ENCODE measurements around the gene KMT2D. TPM values are rescaled to one million over a fixed set of nuclear protein-coding genes. Genes with fewer than 3 reads are reported as not detected.

KMT2D gene
- total and polyA plus RNA-seq, 2 donors (not counting 3 experiments of a cell fraction or from before 2014, with no cell fraction given): 15.1 to 120 TPM

DNA sequence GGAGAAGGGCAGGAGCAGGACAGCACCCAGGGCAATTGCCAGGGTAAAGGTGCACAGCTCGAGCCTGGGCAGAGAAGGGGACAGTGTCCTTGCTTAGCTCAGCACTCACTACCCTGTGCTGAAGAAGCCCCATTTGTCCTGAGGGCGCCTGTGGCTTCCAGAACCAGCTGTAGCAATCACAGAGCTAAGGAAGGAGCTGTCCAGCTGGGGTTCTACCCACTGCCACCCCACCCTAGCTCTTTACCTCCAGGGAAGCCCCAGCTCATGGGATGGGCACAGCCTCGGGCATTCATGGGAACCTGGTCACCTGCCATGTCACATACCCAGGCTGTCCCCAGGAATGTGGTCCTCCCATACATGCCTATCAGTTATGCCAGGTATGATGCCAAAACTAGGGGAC lies 44.2 kb upstream of the KMT2D start:
- no peak for FAIRE-seq
- Histone ChIP-seq H3K4me3 (replicated peaks in 1 of 3; ENCODE audit: insufficient read depth in 1 of 3, low read depth in 1 of 3, low read length in 3 of 3) (no peak overlapping the region), H3K4me2 (ENCODE audit: insufficient read depth, low read length) (no peak overlapping the region), H4K20me1 (replicated peaks; ENCODE audit: control insufficient read depth, extremely low read depth, insufficient read depth, low read length) (no peaks in the 10 kb centered on the region), H3K9me3 (replicated peaks; ENCODE audit: control insufficient read depth, insufficient read depth, low read length) (no peaks in the 10 kb centered on the region), H3K27me3 (ENCODE audit: control insufficient read depth in 2 of 2, insufficient read depth in 2 of 2, low read length in 2 of 2) (no peaks in the 10 kb centered on the region), H3K9me1 (replicated peaks; ENCODE audit: control insufficient read depth, extremely low read depth, insufficient read depth, low read length) (no peaks in the 10 kb centered on the region), H3K4me1 (ENCODE audit: control insufficient read depth, extremely low read depth, insufficient read depth, low read length) (peaks cover 38% of the 10 kb centered on the region), H3K27ac (ENCODE audit: insufficient read depth, low read depth, low read length) (no peak overlapping the region), H3K9ac (replicated peaks; ENCODE audit: extremely low read depth, insufficient read depth, low read length) (no peak overlapping the region), H3K36me3 (ENCODE audit: control insufficient read depth in 2 of 2, extremely low read depth in 1 of 2, insufficient read depth in 2 of 2, low read length in 2 of 2) (peaks cover 12 to 55% of the 10 kb centered on the region in 2 experiments), H3K79me2 (ENCODE audit: control insufficient read depth, insufficient read depth, low read length) (peaks cover 22% of the 10 kb centered on the region), H2AFZ (ENCODE audit: low read depth, low read length) (no peak overlapping the region)
- dilution Hi-C loops (cut with MboI; ENCODE audit: extremely low pct_ligation_motif_present, low sequenced_read_pairs): no loop called here
- CTCF ChIA-PET: interaction anchor here (0.7 to 10.7 kb wide), 9 partner anchors 10 to 130 kb away, joined by 3 to 188 read pairs (median 10); partner anchors contain the start of gene DHH
- intact Hi-C loops (cut with micrococcal nuclease): no loop called here
- no TSS peak for BruUV-seq (replicated peaks)
- no peak for DNase-seq (ENCODE audit: low read depth, low spot score)
- TF ChIP-seq POLR2AphosphoS5 (IDR thresholded peaks at IDR 0.05; ENCODE audit: insufficient read depth, low read depth, low read length) (no peak), POLR2A (IDR thresholded peaks at IDR 0.05; ENCODE audit: low read depth, low read length) (no peak), EZH2 (IDR thresholded peaks at IDR 0.05; ENCODE audit: borderline replicate concordance, low read depth, low read length, severe bottlenecking) (no peak), MYC (IDR thresholded peaks at IDR 0.05; ENCODE audit: low read depth, low read length) (no peak), JUN (IDR thresholded peaks at IDR 0.05; ENCODE audit: borderline replicate concordance, insufficient read depth, insufficient read length, low read depth) (no peak), FOS (IDR thresholded peaks at IDR 0.05; ENCODE audit: borderline replicate concordance, insufficient read depth, low read length) (no peak), GATA2 (IDR thresholded peaks at IDR 0.05; ENCODE audit: insufficient read depth, insufficient read length, low read depth, low read length) (no peak)
- TF ChIP-seq, protein P1, sequence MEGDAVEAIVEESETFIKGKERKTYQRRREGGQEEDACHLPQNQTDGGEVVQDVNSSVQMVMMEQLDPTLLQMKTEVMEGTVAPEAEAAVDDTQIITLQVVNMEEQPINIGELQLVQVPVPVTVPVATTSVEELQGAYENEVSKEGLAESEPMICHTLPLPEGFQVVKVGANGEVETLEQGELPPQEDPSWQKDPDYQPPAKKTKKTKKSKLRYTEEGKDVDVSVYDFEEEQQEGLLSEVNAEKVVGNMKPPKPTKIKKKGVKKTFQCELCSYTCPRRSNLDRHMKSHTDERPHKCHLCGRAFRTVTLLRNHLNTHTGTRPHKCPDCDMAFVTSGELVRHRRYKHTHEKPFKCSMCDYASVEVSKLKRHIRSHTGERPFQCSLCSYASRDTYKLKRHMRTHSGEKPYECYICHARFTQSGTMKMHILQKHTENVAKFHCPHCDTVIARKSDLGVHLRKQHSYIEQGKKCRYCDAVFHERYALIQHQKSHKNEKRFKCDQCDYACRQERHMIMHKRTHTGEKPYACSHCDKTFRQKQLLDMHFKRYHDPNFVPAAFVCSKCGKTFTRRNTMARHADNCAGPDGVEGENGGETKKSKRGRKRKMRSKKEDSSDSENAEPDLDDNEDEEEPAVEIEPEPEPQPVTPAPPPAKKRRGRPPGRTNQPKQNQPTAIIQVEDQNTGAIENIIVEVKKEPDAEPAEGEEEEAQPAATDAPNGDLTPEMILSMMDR (IDR thresholded peaks at IDR 0.05; ENCODE audit: extremely low read depth in 1 of 2, insufficient read depth in 1 of 2, low read depth in 1 of 2, low read length in 2 of 2): no peak
- TF ChIP-seq, protein P2, sequence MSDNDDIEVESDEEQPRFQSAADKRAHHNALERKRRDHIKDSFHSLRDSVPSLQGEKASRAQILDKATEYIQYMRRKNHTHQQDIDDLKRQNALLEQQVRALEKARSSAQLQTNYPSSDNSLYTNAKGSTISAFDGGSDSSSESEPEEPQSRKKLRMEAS (IDR thresholded peaks at IDR 0.05; ENCODE audit: insufficient read depth, insufficient read length): no peak
- POLR2A ChIA-PET: interaction anchor here (1.6 to 1.7 kb wide), 2 partner anchors 17 to 25 kb away, joined by 4 to 6 read pairs; no protein-coding TSS in a partner anchor

Measured in endothelial cell of umbilical vein (primary cell).